HEK293 (cell line): ENCODE results near the gene NFYB.

Experiments used
- CTCF ChIA-PET: fragments of 350-600 bp; formaldehyde crosslinking; extraction: SDS; loops from one replicate; lab custom pipeline; 2021; ENCODE audit warnings: antibody characterized with exemption; lab: Yijun Ruan, JAX
- POLR2A ChIA-PET: fragments of 300-600 bp; formaldehyde crosslinking; extraction: SDS; loops from one replicate; lab custom pipeline; 2020; ENCODE audit warnings: antibody characterized with exemption, inconsistent platforms; lab: Yijun Ruan, JAX
- H3K27ac ChIP-seq: fragments of 200-500 bp; sonication (Bioruptor generic); 2 replicates; pipeline ENCODE4 v1.5.1; 2014; ENCODE audit warnings: low read depth, low read length, control low read depth, inconsistent platforms; ENCODE audit errors: extremely low read depth
- H3K36me3 ChIP-seq, 2 experiments: fragments of 200-500 bp in 1 of 2; sonication (Bioruptor generic) in 1 of 2; 1 replicate in 1 of 2; 2 replicates in 1 of 2; pipeline ENCODE4 v1.5.1; 2014 to 2017; ENCODE audit warnings: inconsistent platforms in 2 of 2, low read length in 2 of 2; ENCODE audit not compliant: control insufficient read depth in 2 of 2, insufficient read depth in 1 of 2
- H3K4me1 ChIP-seq: fragments of 200-500 bp; sonication (Bioruptor generic); 2 replicates; pipeline ENCODE4 v1.5.1; 2014; ENCODE audit warnings: mild to moderate bottlenecking, low read length, inconsistent platforms; ENCODE audit not compliant: control insufficient read depth, insufficient read depth
- H3K4me3 ChIP-seq: 2 replicates; pipeline ENCODE4 v1.5.1; 2011; ENCODE audit warnings: low read depth, mild to moderate bottlenecking, control low read depth, low read length, moderate library complexity
- H3K9me3 ChIP-seq: fragments of 200-500 bp; sonication (Bioruptor generic); 2 replicates; pipeline ENCODE4 v1.5.1; 2014; ENCODE audit warnings: low read depth, low read length, inconsistent platforms; ENCODE audit not compliant: control insufficient read depth, insufficient read depth
- KLF1 ChIP-seq: fragments of 450-650 bp; formaldehyde crosslinking; IDR thresholded peaks from 2 replicates; pipeline ENCODE4 v1.5.1; 2016; ENCODE audit warnings: missing biosample characterization, missing genetic modification characterization
- KLF17 ChIP-seq: fragments of 450-650 bp; formaldehyde crosslinking; IDR thresholded peaks from 2 replicates; pipeline ENCODE4 v1.5.1; 2016; ENCODE audit warnings: missing biosample characterization, missing genetic modification characterization
- PRDM1 ChIP-seq: fragments of 450-650 bp; formaldehyde crosslinking; IDR thresholded peaks from 2 replicates; pipeline ENCODE4; 2016; ENCODE audit warnings: missing biosample characterization, missing genetic modification characterization
- TCF7L2 ChIP-seq: IDR thresholded peaks from 2 replicates; pipeline ENCODE4 v1.6.1; 2011; ENCODE audit warnings: low read depth, mild to moderate bottlenecking, inconsistent platforms, low read length, moderate library complexity, borderline replicate concordance
- ZBTB48 ChIP-seq: fragments of 450-650 bp; formaldehyde crosslinking; IDR thresholded peaks from 2 replicates; pipeline ENCODE4 v1.5.1; 2016; ENCODE audit warnings: missing biosample characterization, missing genetic modification characterization
- ZBTB7A ChIP-seq: fragments of 450-650 bp; formaldehyde crosslinking; IDR thresholded peaks from 2 replicates; pipeline ENCODE4 v1.5.1; 2016; ENCODE audit warnings: low read depth, missing biosample characterization, missing genetic modification characterization
- ZNF266 ChIP-seq: fragments of 450-650 bp; formaldehyde crosslinking; IDR thresholded peaks from 2 replicates; pipeline ENCODE4 v1.5.1; 2016; ENCODE audit warnings: missing biosample characterization, missing genetic modification characterization, low read depth
- ZNF362 ChIP-seq: fragments of 450-650 bp; formaldehyde crosslinking; IDR thresholded peaks from 2 replicates; pipeline ENCODE4 v1.5.1; 2016; ENCODE audit warnings: missing biosample characterization, missing genetic modification characterization
- ZNF404 ChIP-seq: fragments of 450-650 bp; formaldehyde crosslinking; IDR thresholded peaks from 2 replicates; pipeline ENCODE4 v1.5.1; 2017; ENCODE audit warnings: missing biosample characterization, missing genetic modification characterization
- ZNF629 ChIP-seq: fragments of 450-650 bp; formaldehyde crosslinking; IDR thresholded peaks from 2 replicates; pipeline ENCODE4 v1.5.1; 2017; ENCODE audit warnings: missing biosample characterization, missing genetic modification characterization
- ZNF639 ChIP-seq: fragments of 450-650 bp; formaldehyde crosslinking; IDR thresholded peaks from 2 replicates; pipeline ENCODE4 v1.5.1; 2016; ENCODE audit warnings: missing biosample characterization, missing genetic modification characterization
- ZNF658 ChIP-seq: fragments of 450-650 bp; formaldehyde crosslinking; IDR thresholded peaks from 2 replicates; pipeline ENCODE4; 2016; ENCODE audit warnings: missing biosample characterization, missing genetic modification characterization
- ZNF670 ChIP-seq: fragments of 450-650 bp; formaldehyde crosslinking; IDR thresholded peaks from 2 replicates; pipeline ENCODE4 v1.5.1; 2016; ENCODE audit warnings: missing biosample characterization, missing genetic modification characterization, low read depth
- ZNF677 ChIP-seq: fragments of 450-650 bp; IDR thresholded peaks from 2 replicates; pipeline ENCODE4 v1.5.0; 2018; ENCODE audit warnings: missing biosample characterization, mild to moderate bottlenecking, missing genetic modification characterization, moderate library complexity
- ZNF692 ChIP-seq: fragments of 450-650 bp; formaldehyde crosslinking; IDR thresholded peaks from 2 replicates; pipeline ENCODE4 v1.5.1; 2016; ENCODE audit warnings: missing biosample characterization, missing genetic modification characterization
- ZNF707 ChIP-seq: fragments of 450-650 bp; formaldehyde crosslinking; IDR thresholded peaks from 2 replicates; pipeline ENCODE4 v1.5.1; 2016; ENCODE audit warnings: missing biosample characterization, missing genetic modification characterization
- ZSCAN4 ChIP-seq: fragments of 450-650 bp; formaldehyde crosslinking; IDR thresholded peaks from 2 replicates; pipeline ENCODE4 v1.5.1; 2017; ENCODE audit warnings: missing biosample characterization, missing genetic modification characterization
- ZSCAN5A ChIP-seq: fragments of 450-650 bp; formaldehyde crosslinking; IDR thresholded peaks from 2 replicates; pipeline ENCODE4 v1.5.1; 2016; ENCODE audit warnings: missing biosample characterization, missing genetic modification characterization
- TF ChIP-seq, protein P1 (sequence below): fragments of 450-650 bp; formaldehyde crosslinking; IDR thresholded peaks from 2 replicates; pipeline ENCODE4 v1.5.1; 2016; ENCODE audit warnings: missing biosample characterization, missing genetic modification characterization, low read depth
- TF ChIP-seq, protein P2 (sequence below): fragments of 450-650 bp; formaldehyde crosslinking; IDR thresholded peaks from 2 replicates; pipeline ENCODE4 v1.5.0; 2017; ENCODE audit warnings: missing biosample characterization, missing genetic modification characterization, borderline replicate concordance

Gene NFYB

GRCh38 chr12:104106965-104107364 is 31.0 kb downstream of the NFYB start:
- no peaks in the 10 kb centered on the region for H3K9me3 ChIP-seq
- ChIA-PET CTCF (interaction anchor here (0.8 to 4.3 kb wide), 3 partner anchors 14 to 57 kb away, joined by 8 to 42 read pairs (median 10); no protein-coding TSS in a partner anchor), POLR2A (no interaction called here)
- peaks cover 0 to 19% of the 10 kb centered on the region in 2 experiments; a peak in 1 of 3 replicates for H3K36me3 ChIP-seq
- no peaks in the 10 kb centered on the region for H3K4me1 ChIP-seq
- no peak overlapping the region for H3K27ac ChIP-seq
- TF ChIP-seq ZNF266 (tag by site-specific recombination), result no peak
- TF ChIP-seq ZNF404 (tag by site-specific recombination), result no peak
- TF ChIP-seq, protein P1, sequence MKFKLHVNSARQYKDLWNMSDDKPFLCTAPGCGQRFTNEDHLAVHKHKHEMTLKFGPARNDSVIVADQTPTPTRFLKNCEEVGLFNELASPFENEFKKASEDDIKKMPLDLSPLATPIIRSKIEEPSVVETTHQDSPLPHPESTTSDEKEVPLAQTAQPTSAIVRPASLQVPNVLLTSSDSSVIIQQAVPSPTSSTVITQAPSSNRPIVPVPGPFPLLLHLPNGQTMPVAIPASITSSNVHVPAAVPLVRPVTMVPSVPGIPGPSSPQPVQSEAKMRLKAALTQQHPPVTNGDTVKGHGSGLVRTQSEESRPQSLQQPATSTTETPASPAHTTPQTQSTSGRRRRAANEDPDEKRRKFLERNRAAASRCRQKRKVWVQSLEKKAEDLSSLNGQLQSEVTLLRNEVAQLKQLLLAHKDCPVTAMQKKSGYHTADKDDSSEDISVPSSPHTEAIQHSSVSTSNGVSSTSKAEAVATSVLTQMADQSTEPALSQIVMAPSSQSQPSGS (tag by site-specific recombination), result no peak
- no peak for TF ChIP-seq ZNF658 (tag by site-specific recombination)
- TF ChIP-seq KLF17 (tag by site-specific recombination), result no peak
- no peak for TF ChIP-seq ZNF670 (tag by site-specific recombination)
- no peak for TF ChIP-seq TCF7L2
- no peak for TF ChIP-seq ZBTB7A (tag by site-specific recombination)
- no peak for TF ChIP-seq ZSCAN5A (tag by site-specific recombination)
- no peak for TF ChIP-seq ZNF692
- TF ChIP-seq ZSCAN4 (tag by site-specific recombination), result no peak
- TF ChIP-seq ZBTB48 (tag by site-specific recombination), result no peak
- TF ChIP-seq ZNF362 (tag by site-specific recombination), result no peak
- TF ChIP-seq ZNF707 (tag by site-specific recombination), result no peak
- no peak overlapping the region for H3K4me3 ChIP-seq

GRCh38 chr12:104105461-104105860 is 32.5 kb downstream of the NFYB start:
- Histone ChIP-seq H3K36me3 (peaks cover 7 to 29% of the 10 kb centered on the region in 2 experiments; a peak in 2 of 3 replicates), H3K4me1 (no peaks in the 10 kb centered on the region), H3K27ac (no peak overlapping the region), H3K4me3 (no peak overlapping the region), H3K9me3 (no peaks in the 10 kb centered on the region)
- ChIA-PET CTCF (interaction anchor here (0.6 to 1.6 kb wide), 2 partner anchors 48 to 483 kb away, joined by 3 to 8 read pairs; no protein-coding TSS in a partner anchor), POLR2A (interaction anchor here (0.7 kb wide), 3 partner anchors 32 to 196 kb away, joined by 3 to 4 read pairs (median 3); partner anchors contain the start of gene NFYB)
- TF ChIP-seq ZNF639 (no peak), KLF1 (tag by site-specific recombination) (no peak), ZNF677 (tag by site-specific recombination) (no peak), ZNF629 (tag by site-specific recombination) (no peak), PRDM1 (tag by site-specific recombination) (no peak)
- TF ChIP-seq, protein P2, sequence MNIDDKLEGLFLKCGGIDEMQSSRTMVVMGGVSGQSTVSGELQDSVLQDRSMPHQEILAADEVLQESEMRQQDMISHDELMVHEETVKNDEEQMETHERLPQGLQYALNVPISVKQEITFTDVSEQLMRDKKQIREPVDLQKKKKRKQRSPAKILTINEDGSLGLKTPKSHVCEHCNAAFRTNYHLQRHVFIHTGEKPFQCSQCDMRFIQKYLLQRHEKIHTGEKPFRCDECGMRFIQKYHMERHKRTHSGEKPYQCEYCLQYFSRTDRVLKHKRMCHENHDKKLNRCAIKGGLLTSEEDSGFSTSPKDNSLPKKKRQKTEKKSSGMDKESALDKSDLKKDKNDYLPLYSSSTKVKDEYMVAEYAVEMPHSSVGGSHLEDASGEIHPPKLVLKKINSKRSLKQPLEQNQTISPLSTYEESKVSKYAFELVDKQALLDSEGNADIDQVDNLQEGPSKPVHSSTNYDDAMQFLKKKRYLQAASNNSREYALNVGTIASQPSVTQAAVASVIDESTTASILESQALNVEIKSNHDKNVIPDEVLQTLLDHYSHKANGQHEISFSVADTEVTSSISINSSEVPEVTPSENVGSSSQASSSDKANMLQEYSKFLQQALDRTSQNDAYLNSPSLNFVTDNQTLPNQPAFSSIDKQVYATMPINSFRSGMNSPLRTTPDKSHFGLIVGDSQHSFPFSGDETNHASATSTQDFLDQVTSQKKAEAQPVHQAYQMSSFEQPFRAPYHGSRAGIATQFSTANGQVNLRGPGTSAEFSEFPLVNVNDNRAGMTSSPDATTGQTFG, result no peak
